H7 (cell line): ENCODE measurements around the gene PSORS1C1. TPM values are rescaled to one million over a fixed set of nuclear protein-coding genes. Genes with fewer than 3 reads are reported as not detected.
"Not testable (repeated sequence)": the region's sequence is repeated elsewhere in the genome, so short reads cannot be mapped to it uniquely, and the experiment has no call there.

Source experiments
- DNase-seq: peaks from one replicate; pipeline ENCODE4 v3.0.0; 2012
- H3K27me3 ChIP-seq: 2 replicates; pipeline ENCODE4 v1.6.0; 2011; ENCODE audit warnings: mild to moderate bottlenecking, low read length; ENCODE audit not compliant: control insufficient read depth, insufficient read depth
- H3K36me3 ChIP-seq: replicated peaks from 2 replicates; pipeline ENCODE4 v1.5.1; 2011; ENCODE audit warnings: low read length; ENCODE audit not compliant: control insufficient read depth, insufficient read depth
- H3K4me3 ChIP-seq: 2 replicates; pipeline ENCODE4 v1.5.1; 2011; ENCODE audit warnings: low read depth, mild to moderate bottlenecking, control low read depth, low read length, moderate library complexity; ENCODE audit not compliant: insufficient read depth
- total RNA-seq: library from RNA; depleted of rRNA; stranded (reverse); fragments of >200 nt; shearing (Covaris generic); gene quantifications from 2 replicates; pipeline ENCODE4 v1.2.3, GENCODE V29; 2014; rRNA removed

The PSORS1C1 gene, protein sequence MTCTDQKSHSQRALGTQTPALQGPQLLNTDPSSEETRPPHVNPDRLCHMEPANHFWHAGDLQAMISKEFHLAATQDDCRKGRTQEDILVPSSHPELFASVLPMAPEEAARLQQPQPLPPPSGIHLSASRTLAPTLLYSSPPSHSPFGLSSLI
- total RNA-seq = 0.10 TPM in 1 of 2 replicates, not detected in the other

DNA sequence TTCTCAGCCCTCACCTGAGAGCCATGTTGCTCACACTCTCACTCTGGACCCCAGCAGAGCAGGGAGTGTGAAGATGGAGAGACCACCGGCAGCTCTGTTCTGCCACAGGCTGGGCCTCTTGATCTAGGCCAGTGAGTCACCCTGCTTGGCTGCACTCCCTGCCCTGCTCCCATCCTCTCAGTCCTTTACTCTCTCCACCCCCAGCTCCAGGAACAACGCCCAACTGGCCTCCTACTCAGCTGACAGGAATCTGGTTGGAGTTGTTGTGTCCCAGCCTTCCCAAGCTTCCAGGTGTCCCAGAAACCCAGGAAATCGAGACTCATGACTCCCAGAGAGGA, at the start of gene PSORS1C1:
TSS of gene PSORS1C1 (plus strand) at position 260 of the 338 bp plus-strand sequence. CDS start 14,833 bp downstream, outside the sequence.
- Histone ChIP-seq H3K4me3 (no peak within 1 kb of the TSS), H3K27me3 (peaks cover 6% of the 10 kb centered on the region; the same call in 1 of the 2 replicates), H3K36me3 (no peaks in the 10 kb centered on the region)
- DNase-seq = peak; percentile 49

DNA sequence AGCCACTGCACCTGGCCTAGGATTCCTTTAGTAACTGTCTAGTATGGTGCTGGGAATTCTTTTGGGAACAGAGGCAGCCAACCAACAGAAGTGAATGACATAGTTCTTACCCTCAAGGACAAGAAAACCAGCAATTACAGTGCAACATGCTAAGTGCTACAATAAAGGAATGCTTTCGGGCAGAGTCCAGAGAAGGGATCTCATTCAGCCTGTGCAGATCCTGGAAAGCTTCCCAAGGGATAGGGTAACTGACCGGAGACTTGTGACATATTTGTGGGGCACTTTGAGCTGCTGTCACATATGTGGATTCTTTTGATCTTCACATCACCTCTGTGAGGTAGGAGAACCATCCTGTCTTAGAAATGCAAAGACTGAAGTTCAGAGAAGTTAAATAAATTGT, 49.0 kb upstream of the PSORS1C1 start:
- H3K27me3 ChIP-seq = no peaks in the 10 kb centered on the region
- H3K4me3 ChIP-seq = no peak overlapping the region
- no peaks in the 10 kb centered on the region for H3K36me3 ChIP-seq
- no peak for DNase-seq

DNA sequence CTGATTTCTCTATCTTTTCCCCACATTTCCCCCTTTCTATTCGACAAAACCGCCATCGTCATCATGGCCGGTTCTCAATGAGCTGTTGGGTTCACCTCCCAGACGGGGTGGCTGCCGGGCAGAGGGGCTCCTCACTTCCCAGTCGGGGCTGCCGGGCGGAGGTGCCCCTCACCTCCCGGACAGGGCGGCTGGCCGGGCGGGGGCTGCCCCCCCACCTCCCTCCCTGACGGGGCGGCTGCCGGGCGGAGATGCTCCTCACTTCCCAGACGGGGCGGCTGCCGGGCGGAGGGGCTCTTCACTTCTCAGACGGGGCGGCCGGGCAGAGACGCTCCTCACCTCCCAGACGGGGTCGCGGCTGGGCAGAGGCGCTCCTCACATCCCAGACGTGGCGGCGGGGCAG, 47.6 kb upstream of the PSORS1C1 start:
- H3K4me3 ChIP-seq, H3K27me3 ChIP-seq, H3K36me3 ChIP-seq, DNase-seq: not testable (repeated sequence)

DNA sequence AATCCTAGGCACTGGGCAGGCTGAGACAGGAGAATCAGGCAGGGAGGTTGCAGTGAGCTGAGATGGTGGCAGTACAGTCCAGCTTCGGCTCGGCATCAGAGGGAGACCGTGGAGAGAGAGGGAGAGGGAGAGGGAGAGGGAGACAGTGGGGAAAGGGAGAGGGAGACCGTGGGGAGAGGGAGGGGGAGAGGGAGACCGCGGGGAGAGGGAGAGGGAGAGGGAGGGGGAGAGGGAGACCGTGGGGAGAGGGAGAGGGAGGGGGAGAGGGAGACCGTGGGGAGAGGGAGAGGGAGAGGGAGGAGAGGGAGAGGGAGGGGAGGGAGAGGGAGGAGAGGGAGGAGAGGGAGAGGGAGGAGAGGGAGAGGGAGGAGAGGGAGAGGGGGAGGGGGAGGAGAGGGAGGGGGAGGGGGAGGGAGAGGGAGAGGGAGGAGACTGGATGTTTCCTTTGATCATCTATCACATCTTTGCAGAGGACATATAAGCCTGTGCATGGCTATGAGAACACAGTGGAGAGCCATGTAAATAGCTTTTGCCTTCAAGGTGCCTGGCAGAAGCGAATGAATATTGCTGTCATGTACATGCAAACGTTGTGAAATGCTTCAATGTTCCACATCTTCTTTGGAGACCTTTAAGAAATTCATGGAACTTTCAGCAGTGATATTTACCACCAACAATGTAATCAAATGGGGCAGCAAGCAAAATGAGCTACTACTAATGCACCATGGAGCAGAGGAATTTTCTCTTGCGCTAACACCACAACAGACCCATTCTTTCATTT, 46.5 kb upstream of the PSORS1C1 start:
- H3K4me3 ChIP-seq, H3K36me3 ChIP-seq, H3K27me3 ChIP-seq, DNase-seq: not testable (repeated sequence)

DNA sequence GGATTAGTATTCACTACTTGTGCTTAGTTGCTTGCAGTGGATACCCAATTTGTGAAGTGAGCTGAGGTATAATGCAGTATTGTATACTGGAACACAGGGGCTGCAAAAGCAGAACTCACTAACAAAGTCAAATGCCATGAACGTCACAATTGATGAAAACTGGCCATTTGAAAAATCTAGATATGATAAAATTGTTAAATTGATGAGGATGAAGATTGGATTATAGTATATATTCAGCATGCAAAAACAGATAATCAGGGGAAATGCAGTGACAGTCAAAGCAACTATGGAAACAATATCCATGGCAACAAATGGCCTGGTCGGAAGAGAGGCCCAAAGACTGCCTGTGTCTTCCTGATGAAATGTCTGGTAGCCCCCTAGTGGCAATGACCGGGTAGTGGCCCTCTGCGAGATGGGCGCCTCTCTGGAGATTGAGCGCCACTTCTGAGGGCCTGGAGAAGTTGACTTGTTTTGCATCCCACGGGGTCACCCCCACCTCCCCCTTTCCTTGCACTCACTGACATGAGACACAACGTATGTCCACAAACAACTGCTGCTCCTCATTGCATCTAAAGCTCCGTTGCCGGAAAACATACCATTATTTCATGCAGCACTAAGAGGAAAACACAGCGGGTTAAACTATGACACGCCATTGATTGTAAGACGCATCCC, 45.8 kb upstream of the PSORS1C1 start:
- DNase-seq = peak; percentile 86
- no peaks in the 10 kb centered on the region for H3K27me3 ChIP-seq

DNA sequence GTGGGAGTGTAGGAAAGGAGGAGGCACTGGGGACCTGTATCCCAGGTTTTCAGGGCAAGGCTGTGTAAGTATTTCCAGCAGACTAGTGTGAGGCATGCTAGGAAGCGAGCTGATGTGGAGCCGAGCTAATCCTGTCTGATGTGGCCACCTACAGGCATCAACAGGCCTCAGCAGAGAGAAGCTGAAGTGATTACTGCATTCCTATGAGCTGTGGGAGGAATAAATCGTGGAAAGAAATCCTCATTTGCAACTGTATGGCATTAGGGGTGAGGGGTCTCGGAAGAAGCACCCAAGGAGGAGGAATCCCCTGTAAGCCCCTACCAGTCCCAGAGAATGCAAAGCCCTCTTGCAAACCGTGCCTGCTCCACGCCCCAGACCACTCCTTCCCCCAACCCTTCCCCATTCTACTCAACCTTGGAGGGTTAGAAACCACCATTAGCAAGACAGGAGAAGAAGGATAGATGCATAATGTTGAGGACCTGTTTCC, 43.8 kb upstream of the PSORS1C1 start:
- peak; percentile 78 for DNase-seq
- no peaks in the 10 kb centered on the region for H3K27me3 ChIP-seq
- no peaks in the 10 kb centered on the region for H3K36me3 ChIP-seq
- no peak overlapping the region for H3K4me3 ChIP-seq

More for the DNA sequence above, 45.8 kb upstream of the PSORS1C1 start:
- H3K4me3 ChIP-seq = no peak overlapping the region
- no peaks in the 10 kb centered on the region for H3K36me3 ChIP-seq

DNA sequence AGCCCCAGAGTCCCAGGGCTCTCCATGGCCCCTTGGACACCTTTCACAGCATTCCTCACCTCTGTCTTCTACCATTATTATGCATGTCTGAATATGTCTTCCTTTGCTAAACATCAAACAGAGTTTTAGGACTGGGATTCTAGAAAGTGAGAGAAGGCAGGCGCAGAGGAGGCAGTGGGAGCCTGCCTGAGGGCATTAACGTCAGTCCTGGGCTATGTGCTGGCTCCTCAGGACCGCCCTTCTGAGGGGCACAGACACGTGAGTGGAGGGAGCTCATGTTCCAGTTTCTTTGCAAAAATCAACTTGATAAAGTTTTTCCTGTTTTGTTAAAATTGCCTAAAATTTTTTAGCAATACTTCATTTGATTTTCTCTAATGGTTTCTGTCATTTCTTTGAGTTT, 40.2 kb upstream of the PSORS1C1 start:
- no peak overlapping the region for H3K4me3 ChIP-seq
- no peak for DNase-seq
- H3K27me3 ChIP-seq = no peaks in the 10 kb centered on the region
- no peaks in the 10 kb centered on the region for H3K36me3 ChIP-seq

DNA sequence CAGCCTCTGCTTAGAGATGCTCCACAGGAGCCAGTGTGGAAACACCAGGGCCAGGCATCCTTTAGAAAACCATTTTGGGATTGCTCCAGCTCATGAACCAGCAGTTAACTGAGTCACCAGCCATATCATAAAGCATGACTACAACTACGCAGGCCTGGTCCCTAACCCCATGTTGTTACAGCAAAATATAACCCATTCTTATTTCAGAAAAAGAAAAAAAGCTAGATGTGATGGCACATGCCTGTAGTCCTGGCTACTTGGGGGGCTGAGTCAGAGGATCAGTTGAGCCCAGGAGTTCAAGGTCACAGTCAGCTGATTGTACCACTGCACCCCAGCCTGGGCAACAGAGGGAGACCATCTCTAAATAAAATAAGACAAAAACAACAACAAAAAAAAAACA, 39.1 kb upstream of the PSORS1C1 start:
- Histone ChIP-seq H3K27me3 (no peaks in the 10 kb centered on the region), H3K36me3 (no peaks in the 10 kb centered on the region), H3K4me3 (no peak overlapping the region)
- DNase-seq = no peak

DNA sequence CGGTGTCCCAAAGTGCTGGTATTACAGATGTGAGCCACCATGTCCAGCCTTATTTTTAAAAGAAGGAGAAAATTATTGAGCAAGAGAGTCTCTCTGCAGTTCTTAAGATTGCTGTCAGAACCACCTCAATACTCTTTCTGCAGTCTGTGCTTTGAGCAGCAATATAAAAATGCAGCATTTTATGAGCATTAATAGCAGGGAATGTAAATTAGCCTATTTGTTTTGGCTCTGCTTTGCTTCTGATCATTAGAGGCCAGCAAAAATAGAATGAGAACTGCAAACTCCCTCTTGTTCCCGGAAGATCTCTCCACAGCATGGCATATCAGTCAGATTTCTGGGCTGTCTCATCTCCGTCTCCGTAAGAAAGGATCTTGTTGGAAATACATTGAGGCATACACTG, 38.0 kb upstream of the PSORS1C1 start:
- Histone ChIP-seq H3K36me3 (no peaks in the 10 kb centered on the region), H3K4me3 (no peak overlapping the region), H3K27me3 (no peaks in the 10 kb centered on the region)
- no peak for DNase-seq

DNA sequence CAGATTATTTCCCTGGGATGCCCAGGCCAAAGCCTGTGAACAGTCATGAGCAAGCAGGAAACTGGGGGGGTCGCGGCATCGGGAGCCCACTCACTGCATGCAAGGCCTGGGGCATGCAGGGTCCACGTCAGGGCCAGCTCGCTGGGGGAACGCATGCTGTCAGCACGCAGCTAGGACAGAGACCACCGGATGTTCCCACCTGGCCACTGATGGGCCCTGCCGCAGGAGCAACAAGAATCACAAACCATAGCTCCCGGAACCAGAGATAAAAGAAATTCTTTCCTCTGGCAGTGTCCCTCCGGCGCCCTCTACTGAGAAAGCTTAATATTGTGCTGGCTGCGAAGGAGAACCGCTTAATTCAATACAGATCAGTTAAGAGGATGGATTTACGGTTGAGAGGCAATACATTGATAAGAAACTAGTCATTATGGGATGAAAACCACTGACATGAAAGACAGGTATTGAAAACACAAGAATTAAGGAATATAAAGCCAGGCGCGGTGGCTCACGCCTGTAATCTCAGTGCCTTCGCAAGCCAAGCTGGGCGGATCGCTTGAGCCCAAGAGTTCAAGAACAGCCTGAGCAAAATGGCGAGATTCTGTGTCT, 34.8 kb upstream of the PSORS1C1 start:
- peak; percentile 79 for DNase-seq

DNA sequence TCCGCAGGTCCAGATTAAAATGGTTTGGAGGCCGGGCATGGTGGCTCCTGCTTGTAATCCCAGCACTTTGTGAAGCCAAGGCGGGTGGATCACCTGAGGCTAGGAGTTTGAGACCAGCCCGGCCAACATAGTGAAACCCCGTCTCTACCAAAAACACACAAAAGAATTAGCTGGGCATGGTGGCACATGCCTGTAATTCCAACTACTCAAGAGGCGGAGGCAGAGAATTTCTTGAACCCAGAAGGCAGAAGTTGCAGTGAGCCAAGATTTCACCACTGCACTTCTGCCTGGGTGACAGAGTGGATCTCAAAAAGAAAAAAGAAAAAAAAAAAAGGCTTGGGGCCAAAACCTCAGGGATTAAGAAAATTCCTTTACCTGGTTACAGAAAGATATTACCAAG, 32.7 kb upstream of the PSORS1C1 start:
- no peaks in the 10 kb centered on the region for H3K27me3 ChIP-seq
- no peak overlapping the region for H3K4me3 ChIP-seq
- no peaks in the 10 kb centered on the region for H3K36me3 ChIP-seq
- no peak for DNase-seq

More for the DNA sequence above, 34.8 kb upstream of the PSORS1C1 start:
- no peaks in the 10 kb centered on the region for H3K27me3 ChIP-seq
- no peaks in the 10 kb centered on the region for H3K36me3 ChIP-seq
- H3K4me3 ChIP-seq = no peak overlapping the region

DNA sequence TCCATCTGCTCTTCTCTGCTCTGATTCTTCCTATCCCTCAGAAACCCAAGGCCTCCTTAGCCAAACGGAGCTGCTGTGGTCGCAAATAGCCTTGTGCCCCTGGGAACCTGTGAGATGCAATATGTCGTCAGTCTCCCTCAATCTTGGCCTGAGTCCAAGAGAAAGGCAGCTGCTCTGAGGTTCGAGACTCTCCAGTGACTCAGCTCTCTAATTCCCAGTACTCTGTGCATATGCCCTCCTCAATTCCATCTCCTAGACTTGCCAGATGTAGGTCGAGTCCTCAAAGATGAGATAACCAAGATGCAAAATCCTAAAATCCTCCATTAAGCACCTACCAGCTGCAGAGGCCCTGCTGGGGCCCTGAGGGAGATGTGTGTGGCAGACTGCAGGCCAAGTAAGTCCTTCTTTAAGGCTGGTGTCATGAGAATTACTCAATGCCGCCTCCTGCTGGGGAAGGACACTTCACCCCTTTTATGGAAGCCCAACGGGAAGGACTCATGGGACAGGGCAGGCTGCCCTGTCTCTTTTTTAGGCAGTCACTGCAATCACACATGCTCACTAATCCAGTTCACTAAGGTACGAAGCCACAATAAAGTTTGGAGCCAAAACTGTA, 30.8 kb upstream of the PSORS1C1 start:
- H3K27me3 ChIP-seq = no peaks in the 10 kb centered on the region
- H3K36me3 ChIP-seq = no peaks in the 10 kb centered on the region
- H3K4me3 ChIP-seq = no peak overlapping the region
- peak; percentile 70 for DNase-seq

DNA sequence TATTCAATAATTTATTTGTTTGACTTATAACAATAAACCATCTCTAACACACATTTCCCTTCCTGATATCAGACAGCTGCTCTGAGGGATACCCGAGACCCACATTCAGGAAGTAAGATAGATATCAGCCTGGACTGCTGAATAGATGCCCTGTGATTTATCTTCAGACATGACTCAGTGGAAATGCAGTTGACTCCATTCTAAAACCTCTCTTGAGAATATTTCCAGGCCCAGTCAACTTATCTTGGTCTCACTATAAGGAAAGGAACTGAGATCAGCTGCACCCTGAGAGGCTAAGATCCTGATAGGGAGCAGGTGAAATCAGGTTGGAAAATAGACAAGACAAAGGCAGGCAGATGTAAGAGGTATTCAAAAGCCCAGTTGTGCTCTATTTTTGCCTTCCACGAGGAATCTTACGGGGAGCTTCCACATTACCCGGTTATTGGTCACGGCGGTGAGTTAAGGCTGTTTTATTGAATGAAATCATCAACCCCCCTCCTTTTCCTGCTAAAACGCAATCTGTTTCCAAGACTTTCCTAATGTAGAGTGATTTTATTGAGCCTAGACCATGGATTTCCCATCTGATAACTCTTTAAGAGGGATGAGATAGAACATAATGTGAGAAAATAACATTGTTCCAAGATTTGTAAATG, 27.7 kb upstream of the PSORS1C1 start:
- Histone ChIP-seq H3K4me3 (no peak overlapping the region), H3K36me3 (no peaks in the 10 kb centered on the region), H3K27me3 (no peaks in the 10 kb centered on the region)
- no peak for DNase-seq
